IMR-90 (cell line): Measurements from ENCODE around the gene IQCC. TPM values are rescaled to one million over a fixed set of nuclear protein-coding genes. Genes with fewer than 3 reads are reported as not detected.

ENCODE experiments used
- ATAC-seq: fragments of 200-7000 bp; cut with Tn5 transposase; 2 replicates; pipeline ENCODE4 v1.9.1; 2020; ENCODE audit warnings: low read depth, mild to moderate bottlenecking, moderate library complexity
- BruUV-seq: library from RNA; stranded (reverse); fragments of 400-500 nt; replicated peaks from 2 replicates; lab custom pipeline; 2021; lab: Mats Ljungman, UMichigan
- CTCF ChIA-PET: fragments of 300-600 bp; formaldehyde crosslinking; extraction: SDS; loops from one replicate; lab custom pipeline; 2021; ENCODE audit warnings: antibody characterized with exemption; lab: Yijun Ruan, JAX
- POLR2A ChIA-PET: fragments of 300-600 bp; sonication (Branson Sonifier 250); formaldehyde crosslinking; loops from one replicate; lab custom pipeline; 2022; ENCODE audit warnings: antibody characterized with exemption; ENCODE audit not compliant: unreplicated experiment; lab: Charles Lee
- DNase-seq: peaks from one replicate; pipeline ENCODE4 v3.0.0; 2013
- H2AFZ ChIP-seq: replicated peaks from 2 replicates; pipeline ENCODE3; 2013; ENCODE audit warnings: low read length, mild to moderate bottlenecking; ENCODE audit not compliant: poor library complexity
- H2AK5ac ChIP-seq: 2 replicates; pipeline ENCODE4 v1.6.1; 2013; ENCODE audit warnings: low read depth, low read length, inconsistent platforms
- H2AK9ac ChIP-seq: replicated peaks from 2 replicates; pipeline ENCODE3; 2013; ENCODE audit warnings: mild to moderate bottlenecking, low read depth, low read length, moderate library complexity; ENCODE audit not compliant: poor library complexity
- H2BK120ac ChIP-seq: 2 replicates; pipeline ENCODE4 v1.6.1; 2013; ENCODE audit warnings: low read depth, low read length, inconsistent platforms
- H2BK15ac ChIP-seq: 3 replicates; pipeline ENCODE4 v1.6.1; 2013; ENCODE audit warnings: low read depth, low read length, inconsistent platforms
- H2BK20ac ChIP-seq: 2 replicates; pipeline ENCODE4 v1.6.1; 2013; ENCODE audit warnings: low read depth, mild to moderate bottlenecking, inconsistent platforms, low read length, moderate library complexity
- H2BK5ac ChIP-seq: 2 replicates; pipeline ENCODE4 v1.6.1; 2013; ENCODE audit warnings: mild to moderate bottlenecking, low read depth, low read length, inconsistent platforms; ENCODE audit not compliant: poor library complexity, severe bottlenecking
- H3K14ac ChIP-seq: replicated peaks from 2 replicates; pipeline ENCODE4 v1.6.1; 2013; ENCODE audit warnings: low read depth, low read length, inconsistent platforms
- H3K18ac ChIP-seq: 2 replicates; pipeline ENCODE4 v1.6.1; 2013; ENCODE audit warnings: low read depth, low read length, control low read depth
- H3K23ac ChIP-seq: 2 replicates; pipeline ENCODE4 v1.6.1; 2013; ENCODE audit warnings: low read depth, low read length, inconsistent platforms
- H3K27ac ChIP-seq: 2 replicates; pipeline ENCODE4 v1.5.1; 2013; ENCODE audit warnings: mild to moderate bottlenecking, control low read depth, low read length; ENCODE audit not compliant: insufficient read depth
- H3K27me3 ChIP-seq: 2 replicates; pipeline ENCODE4 v1.6.1; 2013; ENCODE audit warnings: low read length; ENCODE audit not compliant: control insufficient read depth, insufficient read depth
- H3K36me3 ChIP-seq: 2 replicates; pipeline ENCODE4 v1.6.1; 2013; ENCODE audit warnings: low read length, mixed read lengths; ENCODE audit not compliant: control insufficient read depth, insufficient read depth
- H3K4ac ChIP-seq: 2 replicates; pipeline ENCODE4 v1.6.1; 2013; ENCODE audit warnings: low read depth, low read length, inconsistent platforms
- H3K4me1 ChIP-seq: 2 replicates; pipeline ENCODE4 v1.6.1; 2013; ENCODE audit warnings: low read length, mixed read lengths; ENCODE audit not compliant: control insufficient read depth, insufficient read depth
- H3K4me2 ChIP-seq: 2 replicates; pipeline ENCODE4 v1.6.1; 2013; ENCODE audit warnings: low read depth, mild to moderate bottlenecking, control low read depth, low read length, moderate library complexity
- H3K4me3 ChIP-seq: 2 replicates; pipeline ENCODE4 v1.5.1; 2013; ENCODE audit warnings: low read depth, mild to moderate bottlenecking, control low read depth, low read length, moderate library complexity; ENCODE audit not compliant: insufficient read depth
- H3K56ac ChIP-seq: 2 replicates; pipeline ENCODE4 v1.6.1; 2013; ENCODE audit warnings: low read length, inconsistent platforms; ENCODE audit not compliant: insufficient read depth; ENCODE audit errors: extremely low read depth
- H3K79me1 ChIP-seq, 2 experiments: 2 replicates each; pipeline ENCODE4 v1.6.1; 2013; ENCODE audit warnings: low read length in 2 of 2, inconsistent platforms in 1 of 2, low read depth in 1 of 2
- H3K9ac ChIP-seq: 2 replicates; pipeline ENCODE4 v1.6.1; 2013; ENCODE audit warnings: low read depth, low read length, control low read depth
- H3K9me1 ChIP-seq: 2 replicates; pipeline ENCODE4 v1.6.1; 2013; ENCODE audit warnings: low read length, inconsistent platforms; ENCODE audit not compliant: insufficient read depth
- H3K9me3 ChIP-seq: 2 replicates; pipeline ENCODE4 v1.6.1; 2013; ENCODE audit warnings: low read length; ENCODE audit not compliant: control insufficient read depth, insufficient read depth
- H4K20me1 ChIP-seq: 2 replicates; pipeline ENCODE4 v1.6.1; 2013; ENCODE audit warnings: low read length, inconsistent platforms; ENCODE audit not compliant: insufficient read depth
- H4K5ac ChIP-seq: 2 replicates; pipeline ENCODE4 v1.6.1; 2013; ENCODE audit warnings: mild to moderate bottlenecking, low read depth, low read length, control low read depth
- H4K8ac ChIP-seq, 2 experiments: 2 replicates each; pipeline ENCODE4 v1.6.1; 2013; ENCODE audit warnings: low read depth in 2 of 2, low read length in 2 of 2, control low read depth in 1 of 2, inconsistent platforms in 1 of 2
- H4K91ac ChIP-seq: 2 replicates; pipeline ENCODE4 v1.6.1; 2013; ENCODE audit warnings: low read depth, low read length, inconsistent platforms; ENCODE audit not compliant: insufficient read depth
- BHLHE40 ChIP-seq: fragments of 150-350 bp; IDR thresholded peaks from 2 replicates; pipeline ENCODE4 v1.6.1; 2016; ENCODE audit warnings: mild to moderate bottlenecking, low read depth, low read length
- CEBPB ChIP-seq: IDR thresholded peaks from 2 replicates; pipeline ENCODE4 v1.6.1; 2012; ENCODE audit warnings: low read depth, low read length, improper control_type of control experiment
- CHD1 ChIP-seq: IDR thresholded peaks from 2 replicates; pipeline ENCODE4 v1.6.1; 2012; ENCODE audit warnings: low read depth, low read length, improper control_type of control experiment
- FOS ChIP-seq: fragments of 150-350 bp; IDR thresholded peaks from 2 replicates; pipeline ENCODE4 v1.6.1; 2016; ENCODE audit warnings: low read depth, low read length
- MAFK ChIP-seq: IDR thresholded peaks from 2 replicates; pipeline ENCODE4 v1.6.1; 2012; ENCODE audit warnings: low read depth, low read length, improper control_type of control experiment
- MXI1 ChIP-seq: IDR thresholded peaks from 2 replicates; pipeline ENCODE4 v1.6.1; 2012; ENCODE audit warnings: low read depth, mild to moderate bottlenecking, low read length, moderate library complexity, borderline replicate concordance
- NFE2L2 ChIP-seq: fragments of 150-350 bp; IDR thresholded peaks from 2 replicates; pipeline ENCODE4 v1.6.1; 2016; ENCODE audit warnings: low read depth, mild to moderate bottlenecking, low read length
- POLR2A ChIP-seq: IDR thresholded peaks from 2 replicates; pipeline ENCODE4 v1.6.1; 2012; ENCODE audit warnings: mild to moderate bottlenecking, low read depth, low read length
- RAD21 ChIP-seq: IDR thresholded peaks from 2 replicates; pipeline ENCODE4 v1.6.1; 2012; ENCODE audit warnings: low read length, improper control_type of control experiment
- RCOR1 ChIP-seq: IDR thresholded peaks from 2 replicates; pipeline ENCODE4 v1.6.1; 2012; ENCODE audit warnings: mild to moderate bottlenecking, low read length, improper control_type of control experiment; ENCODE audit not compliant: insufficient replicate concordance
- RFX5 ChIP-seq: IDR thresholded peaks from 2 replicates; pipeline ENCODE4 v1.8.0; 2012; ENCODE audit warnings: low read depth, mild to moderate bottlenecking, low read length, moderate library complexity
- SMC3 ChIP-seq: fragments of 150-350 bp; IDR thresholded peaks from 2 replicates; pipeline ENCODE4 v1.6.1; 2016; ENCODE audit warnings: low read depth, mild to moderate bottlenecking, antibody characterized with exemption, low read length, moderate library complexity
- WGBS, 2 experiments: methylation state at CpG; one replicate each; pipeline versions ENCODE4 v1.1.5 to v1.1.7; 2013; ENCODE audit warnings: missing lambda C conversion rate in 2 of 2; ENCODE audit not compliant: insufficient read length in 1 of 2; ENCODE audit errors: extremely low coverage in 2 of 2; 5-methylcytosine and 5-hydroxymethylcytosine counted together
- dilution Hi-C: fragments of 300-500 bp; cut with HindIII; formaldehyde crosslinking; loops from one replicate; pipeline ENCODE4 v1.14.3; 2018; ENCODE audit warnings: low sequenced_read_pairs; ENCODE audit not compliant: unreplicated experiment
- in situ Hi-C: fragments of 300-500 bp; cut with MboI; formaldehyde crosslinking; loops from 3 replicates; pipeline ENCODE4 v1.14.3; 2019; ENCODE audit warnings: low sequenced_read_pairs, inconsistent platforms, mixed read lengths
- intact Hi-C: fragments of 100-400 bp; cut with micrococcal nuclease; formaldehyde crosslinking; loops from 2 replicates; pipeline ENCODE4 v1.10.0; 2022
- polyA plus RNA-seq, 3 experiments: library from polyadenylated mRNA; depleted of rRNA; stranded (reverse); fragments of >200 nt; gene quantifications; 2 replicates each; pipeline ENCODE4 v1.2.3, GENCODE V29; 2012; ENCODE audit warnings: low replicate concordance in 1 of 3
- total RNA-seq: library from RNA; depleted of rRNA; stranded (reverse); fragments of >200 nt; gene quantifications from 2 replicates; pipeline ENCODE4 v1.2.3, GENCODE V29; 2012
- TF ChIP-seq, protein P1 (sequence below): fragments of 150-350 bp; IDR thresholded peaks from 2 replicates; pipeline ENCODE4 v1.6.1; 2016; ENCODE audit warnings: low read depth, mild to moderate bottlenecking, low read length, moderate library complexity, borderline replicate concordance

Gene IQCC
- total and polyA plus RNA-seq, 2 of the 4 experiments (the other 2 are of a cell fraction), result 1.6 to 2.2 TPM

DNA sequence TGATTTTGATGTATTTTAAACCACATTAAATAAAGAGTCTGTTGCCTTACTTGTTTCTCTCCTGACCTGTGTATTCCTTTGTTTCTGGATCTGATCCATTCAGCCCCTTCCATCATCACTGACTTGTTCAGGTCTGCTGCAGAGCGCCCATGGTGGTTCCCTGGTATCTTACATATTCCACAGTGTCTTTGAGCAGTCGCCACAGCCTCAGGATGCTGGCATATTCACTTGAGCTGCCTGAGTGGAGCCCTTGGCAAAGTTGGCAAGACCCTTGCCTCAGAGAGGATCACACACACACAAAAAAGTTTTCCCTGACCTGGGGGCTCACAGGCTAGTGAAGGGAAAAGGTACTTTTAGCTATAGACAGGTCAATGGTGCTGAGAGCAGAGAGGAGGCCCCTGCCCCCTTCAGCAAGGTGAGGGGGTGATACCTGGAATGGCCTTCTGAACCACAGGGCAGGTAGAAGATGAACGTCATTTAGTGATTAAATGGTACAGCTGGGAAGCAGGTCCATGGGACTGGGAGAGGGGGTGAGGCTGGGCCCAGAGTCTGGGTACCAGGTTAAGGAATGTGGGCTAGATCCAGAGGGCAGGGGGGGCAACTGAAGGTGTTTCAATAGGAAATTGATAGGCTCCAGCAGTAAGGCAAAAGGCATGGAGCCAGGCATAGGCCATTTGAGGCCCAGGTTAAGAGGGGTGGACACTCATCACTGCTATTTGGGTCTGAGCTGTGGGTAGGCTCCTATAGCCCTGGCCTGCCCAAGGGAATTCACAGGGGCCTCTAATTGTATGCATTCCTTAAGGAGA is 7.0 kb upstream of the IQCC start:
- H3K18ac ChIP-seq, result no peak overlapping the region
- no peak overlapping the region for H2BK20ac ChIP-seq
- 57% methylated on average over 1 of the region's 3 CpGs; no CpG with 5 or more reads in 1 of the 2 experiments for WGBS, 2 experiments
- H3K9me1 ChIP-seq, result peaks cover 16% of the 10 kb centered on the region; the same call in 1 of the 2 replicates
- H3K27ac ChIP-seq, result no peak overlapping the region
- no peak overlapping the region for H2BK120ac ChIP-seq
- H3K79me1 ChIP-seq, result peaks cover 9 to 59% of the 10 kb centered on the region in 2 experiments; a peak in 3 of 4 replicates
- peaks cover 31% of the 10 kb centered on the region for H3K4me1 ChIP-seq
- H2AK9ac ChIP-seq, result no peak overlapping the region
- H3K9me3 ChIP-seq, result no peaks in the 10 kb centered on the region
- no peak overlapping the region for H2BK15ac ChIP-seq
- no peak overlapping the region for H2AK5ac ChIP-seq
- POLR2A ChIA-PET, result interaction anchor here (0.5 to 1.0 kb wide), 2 partner anchors 15 to 82 kb away, joined by 3 to 4 read pairs; no protein-coding TSS in a partner anchor
- intact Hi-C loops, result no loop called here
- H4K8ac ChIP-seq, result no peak overlapping the region
- no peak overlapping the region for H3K4ac ChIP-seq
- H3K56ac ChIP-seq, result no peak overlapping the region
- no peaks in the 10 kb centered on the region for H3K27me3 ChIP-seq
- no peak overlapping the region for H3K14ac ChIP-seq
- no peak overlapping the region for H2BK5ac ChIP-seq
- no peak overlapping the region for H3K9ac ChIP-seq
- dilution Hi-C loops, result no loop called here
- no peak overlapping the region for H4K5ac ChIP-seq
- no peak overlapping the region for H3K4me2 ChIP-seq
- H3K4me3 ChIP-seq, result no peak overlapping the region
- DNase-seq, result no peak
- H3K23ac ChIP-seq, result no peak overlapping the region
- BruUV-seq, result no TSS peak
- in situ Hi-C loops, result no loop called here
- no peak overlapping the region for H2AFZ ChIP-seq
- H3K36me3 ChIP-seq, result peaks cover 47% of the 10 kb centered on the region
- no peak for ATAC-seq
- no peak overlapping the region for H4K91ac ChIP-seq
- CTCF ChIA-PET, result interaction anchor here (0.9 kb wide), 1 partner anchor 184 kb away, joined by 3 read pairs; no protein-coding TSS in a partner anchor
- H4K20me1 ChIP-seq, result 0 out of 2 replicates have a peak, but pooled peaks cover 11% of the 10 kb centered on the region
- no peak for TF ChIP-seq CHD1
- TF ChIP-seq NFE2L2, result no peak
- TF ChIP-seq RCOR1, result no peak
- TF ChIP-seq SMC3, result no peak
- no peak for TF ChIP-seq BHLHE40
- TF ChIP-seq, protein P1, sequence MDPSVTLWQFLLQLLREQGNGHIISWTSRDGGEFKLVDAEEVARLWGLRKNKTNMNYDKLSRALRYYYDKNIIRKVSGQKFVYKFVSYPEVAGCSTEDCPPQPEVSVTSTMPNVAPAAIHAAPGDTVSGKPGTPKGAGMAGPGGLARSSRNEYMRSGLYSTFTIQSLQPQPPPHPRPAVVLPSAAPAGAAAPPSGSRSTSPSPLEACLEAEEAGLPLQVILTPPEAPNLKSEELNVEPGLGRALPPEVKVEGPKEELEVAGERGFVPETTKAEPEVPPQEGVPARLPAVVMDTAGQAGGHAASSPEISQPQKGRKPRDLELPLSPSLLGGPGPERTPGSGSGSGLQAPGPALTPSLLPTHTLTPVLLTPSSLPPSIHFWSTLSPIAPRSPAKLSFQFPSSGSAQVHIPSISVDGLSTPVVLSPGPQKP, result no peak
- TF ChIP-seq RAD21, result no peak
- TF ChIP-seq CEBPB, result no peak
- TF ChIP-seq RFX5, result no peak
- TF ChIP-seq MXI1, result no peak
- no peak for TF ChIP-seq FOS
- TF ChIP-seq MAFK, result no peak
- TF ChIP-seq POLR2A, result no peak
